ENCODE results near the gene CNTNAP2. TPM values are rescaled to one million over a fixed set of nuclear protein-coding genes. Genes with fewer than 3 reads are reported as not detected.

The CNTNAP2 gene
- total and polyA plus RNA-seq, 2 of the 8 experiments (the other 6 are each of a cell fraction or from before 2014, with no cell fraction given), result 27.9 to 71.0 TPM

- Histone ChIP-seq H3K4me1 (replicated peaks in 1 of 4; ENCODE audit: control insufficient read depth in 3 of 4, insufficient read depth in 4 of 4, low read length in 3 of 4) (no peaks in the 10 kb centered on the region), H2BK15ac (ENCODE audit: low read length) (no peak overlapping the region)
These were observed 1183.7 kb downstream of the CNTNAP2 start for GRCh38 chr7:147300293-147300692.

More at GRCh38 chr7:147300293-147300692, 1183.7 kb downstream of the CNTNAP2 start:
- Histone ChIP-seq H2BK120ac (replicated peaks; ENCODE audit: low read depth, low read length) (no peak overlapping the region), H2BK5ac (ENCODE audit: low read depth, low read length) (no peak overlapping the region), H2AK5ac (ENCODE audit: low read depth, low read length) (no peak overlapping the region), H2BK12ac (ENCODE audit: low read depth, low read length) (no peak overlapping the region), H3K4me2 (ENCODE audit: insufficient read depth in 1 of 2, low read depth in 2 of 2, low read length in 2 of 2) (no peak overlapping the region), H2AFZ (ENCODE audit: low read length) (no peak overlapping the region), H3K4ac (replicated peaks; ENCODE audit: insufficient read length, low read depth, low read length) (no peak overlapping the region), H3K23me2 (ENCODE audit: low read depth, low read length) (no peaks in the 10 kb centered on the region), H3K18ac (ENCODE audit: extremely low read depth, low read length) (no peak overlapping the region), H3K14ac (ENCODE audit: insufficient read length) (no peak overlapping the region), H3K9ac (replicated peaks in 1 of 4; ENCODE audit: extremely low read depth in 1 of 4, low read depth in 3 of 4, low read length in 3 of 4) (no peak overlapping the region), H4K8ac (ENCODE audit: extremely low read depth, insufficient read depth, low read length) (no peak overlapping the region), H3K27ac (ENCODE audit: low read depth, low read length) (no peak overlapping the region), H3K79me2 (ENCODE audit: control insufficient read depth in 1 of 2, insufficient read depth in 2 of 2, low read length in 2 of 2) (no peaks in the 10 kb centered on the region), H3K79me1 (ENCODE audit: low read depth, low read length) (no peaks in the 10 kb centered on the region), H3K56ac (replicated peaks; ENCODE audit: insufficient read length, low read depth, low read length) (no peak overlapping the region), H4K5ac (ENCODE audit: insufficient read length, low read depth, low read length) (no peak overlapping the region), H3K36me3 (ENCODE audit: control insufficient read depth in 2 of 4, insufficient read depth in 4 of 4, low read length in 3 of 4) (no peaks in the 10 kb centered on the region), H3K9me3 (ENCODE audit: insufficient read depth in 2 of 2, low read depth in 1 of 2, low read length in 1 of 2) (no peaks in the 10 kb centered on the region), H3K27me3 (replicated peaks in 1 of 4; ENCODE audit: control insufficient read depth in 3 of 4, extremely low read depth in 1 of 4, insufficient read depth in 3 of 4, low read length in 3 of 4) (no peaks in the 10 kb centered on the region), H4K91ac (replicated peaks; ENCODE audit: insufficient read length, low read length) (no peak overlapping the region), H4K20me1 (replicated peaks in 1 of 2; ENCODE audit: control insufficient read depth in 1 of 2, insufficient read depth in 2 of 2, low read length in 2 of 2) (no peaks in the 10 kb centered on the region), H3K23ac (ENCODE audit: insufficient read length) (no peak overlapping the region), H2BK20ac (ENCODE audit: low read length) (no peak overlapping the region), H3K4me3 (ENCODE audit: extremely low read depth in 1 of 4, insufficient read depth in 2 of 4, low read depth in 3 of 4, low read length in 4 of 4) (no peak overlapping the region)
- CTCF ChIA-PET (ENCODE audit: partially characterized antibody), result no interaction called here
- POLR2A ChIA-PET (ENCODE audit: partially characterized antibody), result no interaction called here
- FAIRE-seq (no peak), DNase-seq (ENCODE audit: low read depth in 1 of 2, low spot score in 2 of 2) (no peak)
- WGBS, 2 experiments (ENCODE audit: extremely low coverage in 1 of 2, insufficient coverage in 1 of 2, insufficient read length in 1 of 2, insufficient replicate concordance in 2 of 2, low coverage in 1 of 2, low lambda C conversion rate in 2 of 2, missing lambda C conversion rate in 1 of 2), result 86% methylated on average over 1 of the region's 1 CpG; no CpG with 5 or more reads in 1 of the 2 experiments
- no peak for TF ChIP-seq RNF2 (IDR thresholded peaks at IDR 0.05; ENCODE audit: borderline replicate concordance, low read depth, low read length, missing control alignments, poor library complexity, severe bottlenecking)
- TF ChIP-seq CBX8 (IDR thresholded peaks at IDR 0.05; ENCODE audit: borderline replicate concordance, low read depth, low read length), result no peak
- no peak for TF ChIP-seq JUN (IDR thresholded peaks at IDR 0.05; ENCODE audit: low read depth, low read length)
- TF ChIP-seq SRF (IDR thresholded peaks at IDR 0.05; ENCODE audit: low read depth, low read length), result no peak
- TF ChIP-seq RBBP5 (IDR thresholded peaks at IDR 0.05; ENCODE audit: borderline replicate concordance, low read depth, low read length), result no peak
- TF ChIP-seq GABPA (IDR thresholded peaks at IDR 0.05; ENCODE audit: borderline replicate concordance, insufficient read depth, low read length), result no peak
- TF ChIP-seq RXRA (IDR thresholded peaks at IDR 0.05; ENCODE audit: insufficient read depth, low read depth, low read length), result no peak
- TF ChIP-seq CTCF (IDR thresholded peaks at IDR 0.05; ENCODE audit: control extremely low read depth in 1 of 3, insufficient read depth in 1 of 3, low read depth in 1 of 3, low read length in 3 of 3), result no peak
- no peak for TF ChIP-seq BACH1 (IDR thresholded peaks at IDR 0.05; ENCODE audit: low read length)
- TF ChIP-seq ATF3 (IDR thresholded peaks at IDR 0.05; ENCODE audit: insufficient read depth, low read depth, low read length), result no peak
- no peak for TF ChIP-seq JUND (IDR thresholded peaks at IDR 0.05; ENCODE audit: low read length)
